ENCODE measurements around the gene SLC30A7. TPM values are rescaled to one million over a fixed set of nuclear protein-coding genes. Genes with fewer than 3 reads are reported as not detected.

SLC30A7 gene
- total RNA-seq, 1 donor from 2014 or later: 30.1 TPM

- H3K4me3 Mint-ChIP-seq: no peak overlapping the region
- no peak for DNase-seq (ENCODE audit: extremely low spot score, unreplicated experiment)
- H3K27ac Mint-ChIP-seq: no peak overlapping the region
- H3K36me3 Mint-ChIP-seq: peaks cover 30% of the 10 kb centered on the region
- H3K9me3 Mint-ChIP-seq: peaks cover 6% of the 10 kb centered on the region
- no peaks in the 10 kb centered on the region for H3K27me3 Mint-ChIP-seq
- peak; percentile 91 for TF ChIP-seq CTCF (conservative IDR thresholded peaks at IDR 0.05)
- H3K4me1 Mint-ChIP-seq (ENCODE audit: unreplicated experiment): peaks cover 5% of the 10 kb centered on the region
Observed at GRCh38 chr1:100921110-100921706, 25.3 kb downstream of the SLC30A7 start.

DNA sequence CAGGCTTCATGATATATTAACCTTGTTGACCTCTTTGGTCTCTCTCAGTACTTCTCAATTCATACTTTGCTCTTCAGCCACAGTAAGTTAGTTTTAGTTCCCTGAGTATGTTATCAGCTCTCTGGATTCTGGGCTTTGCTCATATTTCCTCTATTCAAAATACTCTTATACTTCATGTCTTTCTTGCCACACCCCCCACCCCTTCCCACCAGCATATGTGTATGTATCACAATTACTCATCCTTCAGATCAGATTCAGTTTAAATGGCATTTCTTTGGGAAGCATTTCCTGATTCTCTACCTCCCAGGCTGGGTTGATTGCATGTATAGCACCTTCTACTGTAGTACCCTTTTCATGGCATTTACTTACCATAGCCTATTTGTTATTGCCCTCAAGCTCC is 28.3 kb downstream of the SLC30A7 start:
- Mint-ChIP-seq H3K27me3 (no peaks in the 10 kb centered on the region), H3K4me3 (no peak overlapping the region), H3K9me3 (peaks cover 6% of the 10 kb centered on the region), H3K4me1 (ENCODE audit: unreplicated experiment) (peaks cover 5% of the 10 kb centered on the region), H3K36me3 (peaks cover 31% of the 10 kb centered on the region), H3K27ac (no peak overlapping the region)
- no peak for TF ChIP-seq CTCF (conservative IDR thresholded peaks at IDR 0.05)
- DNase-seq (ENCODE audit: extremely low spot score, unreplicated experiment): no peak

GRCh38 chr1:100924991-100925390 is 29.1 kb downstream of the SLC30A7 start:
- no peaks in the 10 kb centered on the region for H3K27me3 Mint-ChIP-seq
- DNase-seq (ENCODE audit: extremely low spot score, unreplicated experiment): no peak
- H3K4me1 Mint-ChIP-seq (ENCODE audit: unreplicated experiment): peaks cover 5% of the 10 kb centered on the region
- peaks cover 31% of the 10 kb centered on the region for H3K36me3 Mint-ChIP-seq
- H3K9me3 Mint-ChIP-seq: peaks cover 6% of the 10 kb centered on the region
- no peak overlapping the region for H3K4me3 Mint-ChIP-seq
- H3K27ac Mint-ChIP-seq: no peak overlapping the region
- no peak for TF ChIP-seq CTCF (conservative IDR thresholded peaks at IDR 0.05)

- no peak for TF ChIP-seq CTCF (conservative IDR thresholded peaks at IDR 0.05)
- no peak for DNase-seq (ENCODE audit: extremely low spot score, unreplicated experiment)
- Mint-ChIP-seq H3K9me3 (peaks cover 6% of the 10 kb centered on the region), H3K4me1 (ENCODE audit: unreplicated experiment) (peaks cover 1% of the 10 kb centered on the region), H3K4me3 (no peak overlapping the region), H3K27ac (no peak overlapping the region), H3K36me3 (peaks cover 28% of the 10 kb centered on the region), H3K27me3 (no peaks in the 10 kb centered on the region)
Observed at GRCh38 chr1:100926240-100926639, 30.4 kb downstream of the SLC30A7 start.

GRCh38 chr1:100927276-100927675 is 31.4 kb downstream of the SLC30A7 start:
- DNase-seq (ENCODE audit: extremely low spot score, unreplicated experiment): no peak
- Mint-ChIP-seq H3K27ac (no peak overlapping the region), H3K9me3 (peaks cover 6% of the 10 kb centered on the region), H3K4me1 (ENCODE audit: unreplicated experiment) (no peaks in the 10 kb centered on the region), H3K4me3 (no peak overlapping the region), H3K27me3 (no peaks in the 10 kb centered on the region), H3K36me3 (peaks cover 30% of the 10 kb centered on the region)
- no peak for TF ChIP-seq CTCF (conservative IDR thresholded peaks at IDR 0.05)

DNA sequence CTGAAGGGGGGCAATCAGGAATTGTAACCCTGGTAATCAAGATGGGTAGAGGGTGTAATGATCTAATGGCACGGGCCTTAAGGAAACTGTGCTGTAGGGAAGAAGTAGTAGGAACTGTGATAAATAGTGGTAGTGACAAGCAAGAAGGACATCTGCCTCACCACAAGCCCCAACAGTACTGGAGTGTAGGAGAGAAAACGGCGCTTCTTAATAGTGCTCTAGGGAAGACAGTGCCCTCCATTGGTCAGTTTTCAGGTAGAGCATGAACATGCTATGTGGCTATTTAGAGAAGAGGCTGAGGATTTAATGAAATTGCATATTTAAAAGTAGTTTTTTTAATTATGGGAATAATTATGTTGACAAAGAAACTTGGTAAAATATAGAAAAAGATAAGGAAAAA is 32.2 kb downstream of the SLC30A7 start:
- Mint-ChIP-seq H3K9me3 (peaks cover 6% of the 10 kb centered on the region), H3K4me3 (no peak overlapping the region), H3K4me1 (ENCODE audit: unreplicated experiment) (no peaks in the 10 kb centered on the region), H3K36me3 (peaks cover 31% of the 10 kb centered on the region), H3K27ac (no peak overlapping the region), H3K27me3 (no peaks in the 10 kb centered on the region)
- DNase-seq (ENCODE audit: extremely low spot score, unreplicated experiment): no peak
- peak; percentile 37 for TF ChIP-seq CTCF (conservative IDR thresholded peaks at IDR 0.05)
